Colonic mucosa (tissue), 4 donors: ENCODE results near the gene UBTD2. TPM values are rescaled to one million over a fixed set of nuclear protein-coding genes. Genes with fewer than 3 reads are reported as not detected.

Experiments
- DNase-seq: peaks from one replicate; pipeline ENCODE4 v3.0.0-alpha.2; 2020
- H3K27ac ChIP-seq: fragments of 200-600 bp; one replicate; pipeline ENCODE4 v1.8.0; 2021
- H3K27me3 ChIP-seq: fragments of 200-600 bp; one replicate; pipeline ENCODE4 v1.8.0; 2021
- H3K36me3 ChIP-seq: fragments of 200-600 bp; one replicate; pipeline ENCODE4 v1.8.0; 2021
- H3K4me1 ChIP-seq: fragments of 200-600 bp; one replicate; pipeline ENCODE4 v1.8.0; 2021; ENCODE audit warnings: mild to moderate bottlenecking
- H3K4me3 ChIP-seq: fragments of 200-600 bp; one replicate; pipeline ENCODE4 v1.8.0; 2021
- H3K9ac ChIP-seq, 2 donors: one replicate each; pipeline ENCODE4 v1.7.0; 2013; ENCODE audit warnings: control low read depth in 2 of 2, low read depth in 2 of 2, low read length in 2 of 2
- H3K9me3 ChIP-seq: fragments of 200-600 bp; one replicate; pipeline ENCODE4 v1.8.0; 2021
- intact Hi-C: fragments of 100-400 bp; cut with DNase I; formaldehyde crosslinking; loops from one replicate; pipeline ENCODE4 v1.14.1; 2022
- total RNA-seq, 2 donors: library from RNA; stranded (reverse); fragmentation: NEBNext Ultra II Directional in 1 of 2; extraction: Animal tissue kit (Norgen Biotek cat#: 25700) in 1 of 2; gene quantifications; one replicate each; pipeline ENCODE4 v1.2.1, GENCODE V29; 2021
- TF ChIP-seq, protein P1 (sequence below): fragments of 200-600 bp; IDR thresholded peaks from one replicate; pipeline ENCODE4 v1.8.0; 2022; ENCODE audit warnings: antibody characterized with exemption, mild to moderate bottlenecking
- donor health status: healthy.
- donor health status: DM: no; HTN: no; CAD: no.
- donor health status: DM: no; HTN: no; CAD: no.

The UBTD2 gene
- total RNA-seq, 2 donors from 2014 or later: 15.4 to 24.3 TPM

DNA sequence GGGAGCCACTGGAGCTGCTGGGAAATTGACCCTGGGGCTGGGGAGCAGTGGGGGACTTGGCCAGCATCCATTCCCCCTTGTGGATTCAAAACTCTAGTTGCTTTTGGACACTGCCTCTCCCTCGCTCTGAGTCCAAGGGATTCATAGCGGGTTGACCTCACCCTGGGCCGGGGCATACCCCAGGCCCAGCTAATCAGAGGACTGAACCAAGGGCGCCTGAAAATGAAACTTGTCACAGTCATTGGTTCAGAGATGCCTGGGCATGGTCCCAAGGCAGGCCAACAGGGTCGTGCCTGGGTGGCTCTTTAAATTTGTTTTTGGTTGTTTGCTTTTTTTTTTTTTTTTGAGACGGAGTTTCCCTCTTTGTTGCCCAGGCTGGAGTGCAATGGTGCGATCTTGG is 118.1 kb downstream of the UBTD2 start:
- TF ChIP-seq, protein P1, sequence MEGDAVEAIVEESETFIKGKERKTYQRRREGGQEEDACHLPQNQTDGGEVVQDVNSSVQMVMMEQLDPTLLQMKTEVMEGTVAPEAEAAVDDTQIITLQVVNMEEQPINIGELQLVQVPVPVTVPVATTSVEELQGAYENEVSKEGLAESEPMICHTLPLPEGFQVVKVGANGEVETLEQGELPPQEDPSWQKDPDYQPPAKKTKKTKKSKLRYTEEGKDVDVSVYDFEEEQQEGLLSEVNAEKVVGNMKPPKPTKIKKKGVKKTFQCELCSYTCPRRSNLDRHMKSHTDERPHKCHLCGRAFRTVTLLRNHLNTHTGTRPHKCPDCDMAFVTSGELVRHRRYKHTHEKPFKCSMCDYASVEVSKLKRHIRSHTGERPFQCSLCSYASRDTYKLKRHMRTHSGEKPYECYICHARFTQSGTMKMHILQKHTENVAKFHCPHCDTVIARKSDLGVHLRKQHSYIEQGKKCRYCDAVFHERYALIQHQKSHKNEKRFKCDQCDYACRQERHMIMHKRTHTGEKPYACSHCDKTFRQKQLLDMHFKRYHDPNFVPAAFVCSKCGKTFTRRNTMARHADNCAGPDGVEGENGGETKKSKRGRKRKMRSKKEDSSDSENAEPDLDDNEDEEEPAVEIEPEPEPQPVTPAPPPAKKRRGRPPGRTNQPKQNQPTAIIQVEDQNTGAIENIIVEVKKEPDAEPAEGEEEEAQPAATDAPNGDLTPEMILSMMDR: no peak

DNA sequence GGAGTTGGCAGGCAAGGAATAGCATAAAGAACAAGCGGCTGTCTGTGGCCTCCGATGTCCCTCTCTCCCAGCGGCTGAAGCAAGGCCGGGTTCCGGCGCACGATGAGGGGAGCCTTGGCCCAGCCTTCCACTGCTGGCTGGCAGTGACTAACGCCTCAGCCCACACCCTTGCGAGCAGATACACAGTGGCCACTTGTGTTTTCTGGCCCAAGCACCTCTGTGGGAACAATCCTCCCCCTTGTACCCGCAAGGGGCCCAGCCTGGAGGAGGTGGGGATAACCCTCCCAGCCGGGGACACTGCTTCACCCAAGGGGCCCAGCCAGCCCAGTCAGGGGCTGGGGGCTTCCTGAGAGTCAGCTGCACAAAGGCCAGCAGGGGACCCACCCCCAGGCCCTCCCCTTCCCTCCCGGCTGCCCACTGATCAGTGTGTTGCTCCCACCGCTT is 118.8 kb downstream of the UBTD2 start:
- Histone ChIP-seq H3K9me3 (no peaks in the 10 kb centered on the region), H3K36me3 (no peaks in the 10 kb centered on the region), H3K9ac (no peak overlapping the region), H3K27ac (no peak overlapping the region), H3K27me3 (no peaks in the 10 kb centered on the region), H3K4me3 (no peak overlapping the region), H3K4me1 (no peaks in the 10 kb centered on the region)
- intact Hi-C loops: no loop called here
- TF ChIP-seq, protein P1: no peak
- DNase-seq: no peak

More for the DNA sequence above, 118.1 kb downstream of the UBTD2 start:
- Histone ChIP-seq H3K36me3 (no peaks in the 10 kb centered on the region), H3K27me3 (no peaks in the 10 kb centered on the region), H3K9me3 (no peaks in the 10 kb centered on the region), H3K4me3 (no peak overlapping the region), H3K4me1 (no peaks in the 10 kb centered on the region), H3K9ac (no peak overlapping the region), H3K27ac (no peak overlapping the region)
- DNase-seq: no peak
- intact Hi-C loops: no loop called here

DNA sequence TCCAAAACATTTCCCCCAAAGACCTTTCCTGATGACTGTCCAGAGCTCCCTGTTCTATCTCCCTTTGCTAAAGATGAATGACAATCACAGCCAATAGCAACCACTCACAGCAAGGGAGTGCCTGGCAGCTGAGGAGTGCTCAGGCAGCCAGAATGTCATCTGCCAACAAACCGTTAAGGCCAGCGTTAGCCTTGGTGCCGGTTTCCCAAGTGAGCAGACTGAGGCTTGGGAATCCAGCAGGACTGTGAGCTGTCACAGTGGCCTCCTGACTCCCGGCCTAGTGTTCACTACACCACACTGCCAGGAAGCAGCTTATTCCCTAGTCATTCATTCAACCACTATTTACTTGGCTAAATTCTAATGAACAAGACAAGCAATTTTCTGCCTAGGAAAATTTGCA is 120.2 kb downstream of the UBTD2 start:
- intact Hi-C loops: no loop called here
- Histone ChIP-seq H3K27ac (no peak overlapping the region), H3K4me3 (no peak overlapping the region), H3K9me3 (no peaks in the 10 kb centered on the region), H3K27me3 (no peaks in the 10 kb centered on the region), H3K9ac (no peak overlapping the region), H3K4me1 (no peaks in the 10 kb centered on the region), H3K36me3 (no peaks in the 10 kb centered on the region)
- TF ChIP-seq, protein P1: no peak
- DNase-seq: no peak

DNA sequence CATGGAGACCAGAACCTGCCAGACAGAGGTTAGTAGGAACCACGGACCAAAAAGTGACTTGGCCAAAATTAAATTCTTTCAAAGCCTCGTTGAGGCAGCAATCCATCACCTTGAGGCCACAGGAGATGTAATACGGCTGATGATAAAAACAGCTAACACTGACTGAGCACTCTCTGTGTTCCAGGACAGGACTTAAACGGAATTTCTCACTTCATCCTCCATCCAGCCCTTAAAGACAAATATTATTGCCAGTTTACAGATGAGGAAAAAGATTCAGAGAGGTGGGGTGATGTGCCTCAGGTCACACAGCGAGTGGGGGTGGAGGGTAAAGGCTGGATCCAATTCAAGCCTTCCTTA is 120.6 kb downstream of the UBTD2 start:
- no peaks in the 10 kb centered on the region for H3K36me3 ChIP-seq
- no peak overlapping the region for H3K4me3 ChIP-seq
- intact Hi-C loops: no loop called here
- H3K27me3 ChIP-seq: no peaks in the 10 kb centered on the region
- no peak overlapping the region for H3K9ac ChIP-seq
- H3K4me1 ChIP-seq: no peaks in the 10 kb centered on the region
- TF ChIP-seq, protein P1: no peak
- H3K27ac ChIP-seq: no peak overlapping the region
- DNase-seq: no peak
- H3K9me3 ChIP-seq: no peaks in the 10 kb centered on the region

DNA sequence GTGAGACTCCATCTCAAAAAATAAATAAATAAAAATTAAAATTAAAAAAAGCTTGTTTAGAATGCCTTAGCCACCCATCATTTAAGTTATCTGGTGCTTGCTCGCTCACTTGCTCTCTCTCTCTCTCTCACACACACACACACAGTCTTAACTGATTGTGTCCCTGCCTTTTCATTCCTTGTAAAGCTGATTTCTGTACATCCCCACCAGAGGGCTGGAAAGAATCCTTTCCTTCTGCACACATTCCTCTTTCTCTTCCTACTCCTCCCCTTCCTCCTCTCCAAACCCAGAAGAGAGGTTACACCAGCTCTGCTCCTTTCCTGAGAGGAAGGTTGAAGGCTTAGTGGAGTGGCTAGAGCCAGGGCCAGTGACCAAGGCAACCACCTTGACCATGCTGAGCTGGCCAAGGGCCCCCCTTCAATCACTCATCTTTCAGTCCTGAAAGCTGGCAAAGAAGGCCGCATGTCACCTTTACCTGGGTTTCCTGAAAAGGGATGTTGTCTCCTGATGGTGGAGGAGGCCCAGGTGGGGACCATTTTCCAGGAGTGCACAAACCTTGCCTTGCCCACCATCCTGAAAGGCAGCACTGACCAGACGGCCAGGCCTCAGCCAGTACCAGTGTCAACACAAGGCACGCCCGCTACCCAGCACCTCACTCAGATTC is 121.1 kb downstream of the UBTD2 start:
- TF ChIP-seq, protein P1: no peak
- no peaks in the 10 kb centered on the region for H3K4me1 ChIP-seq
- H3K27ac ChIP-seq: no peak overlapping the region
- intact Hi-C loops: no loop called here
- H3K4me3 ChIP-seq: no peak overlapping the region
- H3K36me3 ChIP-seq: no peaks in the 10 kb centered on the region
- H3K9me3 ChIP-seq: no peaks in the 10 kb centered on the region
- no peak overlapping the region for H3K9ac ChIP-seq
- H3K27me3 ChIP-seq: no peaks in the 10 kb centered on the region
- no peak for DNase-seq
